TTC549 (cell line): ENCODE data around the gene TMEM54.

Source experiments
- FAIRE-seq: peaks from 2 replicates; lab custom pipeline; 2012; peaks lifted over from hg19 to GRCh38; lab: Jason Lieb, UNC

The TMEM54 gene

DNA sequence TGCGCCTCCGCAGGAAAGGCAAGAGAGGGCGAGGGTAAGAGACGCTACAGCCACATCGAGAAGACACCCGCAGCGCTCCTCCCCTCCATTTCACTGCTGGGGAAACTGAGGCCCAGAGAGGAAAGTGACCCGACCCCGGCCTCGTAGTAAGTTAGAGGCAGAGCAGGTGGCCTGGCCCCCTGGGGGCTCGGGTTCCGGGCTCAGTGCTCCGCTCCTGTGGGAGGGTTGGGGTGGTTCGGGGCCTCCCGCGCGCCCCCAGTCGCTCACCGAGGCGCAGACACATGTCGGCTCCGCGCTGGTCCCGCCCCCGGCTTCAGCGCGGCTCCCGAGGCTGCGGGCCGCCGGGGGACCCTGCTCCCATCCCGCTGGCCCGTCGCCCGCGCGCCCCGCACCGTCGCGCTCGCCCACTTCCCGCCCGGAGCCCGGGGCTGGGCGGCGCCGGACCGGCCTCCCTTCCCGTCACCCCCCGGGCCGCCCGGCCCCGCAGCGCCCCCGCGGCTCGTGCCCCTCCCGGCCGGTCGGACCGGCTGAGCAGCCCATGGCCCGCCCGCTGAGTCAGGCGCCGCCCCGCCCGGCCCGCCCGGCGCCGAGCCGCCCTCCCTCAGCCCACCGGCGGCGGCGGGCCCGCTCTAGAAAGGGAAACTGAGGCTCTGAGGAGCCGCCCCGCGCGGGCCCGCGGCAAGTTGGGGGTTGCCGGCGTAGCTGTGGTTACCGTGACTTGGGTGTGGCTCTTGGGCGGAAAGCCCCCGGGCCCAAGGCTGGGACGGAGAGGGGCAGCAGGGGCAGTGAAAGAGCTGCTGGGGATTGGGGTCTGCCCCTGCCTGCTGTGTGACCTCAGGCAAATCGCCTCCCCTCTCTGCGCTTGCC lies at the start of gene TMEM54:
TSS of gene TMEM54 (minus strand) at position 434 of the 867 bp plus-strand sequence. CDS start at position 283, 151 bp downstream.
- no peak for FAIRE-seq

GRCh38 chr1:32949519-32949918 lies 48.3 kb upstream of the TMEM54 start:
- no peak for FAIRE-seq

DNA sequence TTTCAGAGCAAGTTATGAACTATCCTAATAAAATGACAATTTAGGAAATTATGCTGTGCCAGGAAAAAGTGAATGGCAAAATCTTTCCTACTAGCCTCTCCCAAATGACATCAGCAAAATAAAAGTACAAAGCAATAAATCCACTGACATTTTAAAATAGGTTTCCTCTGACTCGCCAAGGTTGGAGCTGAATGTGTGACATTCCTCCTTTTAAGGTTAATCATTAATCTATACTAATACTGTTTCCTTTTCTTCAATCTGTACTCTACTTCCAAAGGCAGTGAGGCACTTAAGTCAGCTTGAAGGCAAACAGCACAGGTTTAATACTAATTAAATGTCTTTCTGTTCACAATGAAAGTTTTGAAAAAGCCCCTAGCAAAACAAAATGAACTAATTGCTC lies 47.7 kb upstream of the TMEM54 start:
- FAIRE-seq: no peak

DNA sequence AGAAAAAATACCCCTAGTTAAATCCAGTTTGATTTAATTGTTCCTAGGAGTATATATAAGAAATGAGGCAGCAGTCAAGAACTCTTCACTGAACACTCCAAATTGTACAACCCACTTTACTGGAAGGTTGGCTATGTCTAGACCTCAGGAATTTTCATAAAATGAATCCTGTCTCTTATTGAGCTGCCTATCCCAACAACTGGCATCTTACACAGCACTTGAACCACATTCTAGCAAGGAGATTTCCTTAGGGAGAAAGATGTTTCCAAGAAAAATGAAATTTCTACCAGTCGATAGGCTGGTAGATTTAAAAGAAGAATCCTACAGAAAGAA lies 47.2 kb upstream of the TMEM54 start:
- no peak for FAIRE-seq

GRCh38 chr1:32947669-32948389 lies 46.6 kb upstream of the TMEM54 start:
- FAIRE-seq: no peak

GRCh38 chr1:32946413-32946812 lies 45.2 kb upstream of the TMEM54 start:
- no peak for FAIRE-seq

GRCh38 chr1:32944180-32944579 lies 43.0 kb upstream of the TMEM54 start:
- FAIRE-seq: no peak

DNA sequence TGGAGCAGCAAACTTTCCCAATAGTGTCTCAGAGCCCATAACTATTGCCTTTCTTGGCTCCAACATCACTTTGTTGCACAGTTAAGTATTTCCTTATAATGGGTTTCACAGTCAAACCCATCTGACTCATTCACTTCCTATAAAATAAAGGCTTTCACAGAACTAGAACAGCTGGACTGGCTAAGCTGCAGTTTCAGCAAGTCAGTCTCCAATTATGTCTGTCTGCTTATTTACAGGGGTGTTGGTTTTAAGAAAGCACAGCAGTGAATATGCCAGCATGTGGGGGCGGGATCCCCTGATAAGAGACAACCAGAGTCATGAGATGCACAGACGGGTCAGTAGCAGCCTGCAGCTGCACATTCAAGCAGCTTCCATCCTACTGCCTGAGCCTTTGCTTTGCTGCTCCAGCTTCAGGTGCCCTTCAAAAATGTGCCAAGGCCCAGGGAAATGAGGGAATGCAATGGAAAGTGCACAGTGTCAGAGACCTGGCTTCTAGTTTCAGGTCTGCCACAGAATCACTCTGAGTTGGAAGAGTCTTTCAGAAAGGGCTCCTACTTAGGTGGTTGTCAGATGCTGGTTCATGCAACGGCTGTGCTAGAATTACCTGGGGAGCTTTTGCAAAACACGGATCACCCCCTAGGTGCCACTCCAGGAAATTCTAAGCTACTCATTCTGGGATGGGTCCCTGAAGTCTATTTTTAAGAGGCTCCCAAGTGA lies 38.6 kb upstream of the TMEM54 start:
- FAIRE-seq: no peak

GRCh38 chr1:32937061-32937460 lies 35.9 kb upstream of the TMEM54 start:
- FAIRE-seq: no peak

DNA sequence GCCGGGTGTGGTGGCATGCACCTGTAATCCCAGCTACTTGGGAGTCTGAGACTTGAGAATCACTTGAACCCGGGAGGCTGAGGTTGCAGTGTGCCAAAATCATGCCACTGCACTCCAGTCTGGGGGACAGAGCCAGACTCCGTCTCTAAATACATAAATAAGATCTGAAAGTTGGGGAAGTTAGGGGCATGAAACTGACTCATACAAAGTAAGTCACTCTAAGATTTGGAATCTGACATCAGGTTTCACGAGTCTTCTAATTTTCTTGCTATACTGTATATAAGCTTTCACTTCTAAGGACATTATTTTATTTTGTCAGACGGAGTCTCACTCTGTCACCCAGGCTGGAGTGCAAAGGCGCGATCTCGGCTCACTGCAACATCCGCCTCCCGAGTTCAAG lies 33.3 kb upstream of the TMEM54 start:
- FAIRE-seq: no peak

GRCh38 chr1:32933742-32934322 lies 32.6 kb upstream of the TMEM54 start:
- no peak for FAIRE-seq

GRCh38 chr1:32931760-32932159 lies 30.6 kb upstream of the TMEM54 start:
- no peak for FAIRE-seq

DNA sequence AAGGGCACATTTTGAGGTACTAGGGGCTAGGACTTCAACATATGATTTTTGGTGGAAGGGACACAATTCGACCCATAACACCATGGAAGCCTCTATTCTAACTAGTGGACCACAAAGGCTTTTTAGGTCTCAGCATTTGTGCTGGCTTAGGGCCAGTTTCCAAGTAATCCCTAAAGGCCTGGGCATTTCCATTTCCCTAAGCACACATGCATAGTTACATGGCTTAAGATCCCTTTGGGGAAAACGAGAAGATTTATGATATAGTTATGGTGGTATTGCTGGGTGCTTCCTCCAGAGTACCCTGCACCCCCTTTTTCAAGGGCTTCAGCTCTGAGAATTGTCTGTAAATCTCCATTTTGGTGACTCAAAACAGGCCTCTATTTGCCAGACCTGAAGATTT lies 28.2 kb upstream of the TMEM54 start:
- FAIRE-seq: no peak

GRCh38 chr1:32928715-32929114 lies 27.5 kb upstream of the TMEM54 start:
- no peak for FAIRE-seq

- FAIRE-seq: no peak
Measured at GRCh38 chr1:32928285-32928684, 27.1 kb upstream of the TMEM54 start.

GRCh38 chr1:32927441-32927840 lies 26.3 kb upstream of the TMEM54 start:
- no peak for FAIRE-seq

DNA sequence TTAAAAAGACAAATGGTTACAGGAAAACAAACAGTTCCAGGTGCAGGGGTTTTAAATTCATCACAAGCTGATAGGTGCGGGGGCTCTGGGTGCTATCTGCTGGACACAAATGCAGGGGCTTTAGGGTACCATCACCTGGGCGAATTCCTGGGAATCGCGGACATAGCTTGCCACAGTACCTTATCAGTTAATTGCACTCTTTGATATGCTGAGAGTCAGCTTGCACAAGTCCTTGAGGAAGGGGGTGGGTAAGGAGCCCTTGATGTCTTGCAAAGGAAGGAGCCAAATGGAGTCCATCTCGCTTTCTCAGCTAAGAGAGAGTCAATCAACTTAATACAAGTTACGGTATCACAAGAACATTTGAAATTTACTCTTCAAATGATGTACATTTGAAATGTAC lies 25.4 kb upstream of the TMEM54 start:
- FAIRE-seq: no peak

DNA sequence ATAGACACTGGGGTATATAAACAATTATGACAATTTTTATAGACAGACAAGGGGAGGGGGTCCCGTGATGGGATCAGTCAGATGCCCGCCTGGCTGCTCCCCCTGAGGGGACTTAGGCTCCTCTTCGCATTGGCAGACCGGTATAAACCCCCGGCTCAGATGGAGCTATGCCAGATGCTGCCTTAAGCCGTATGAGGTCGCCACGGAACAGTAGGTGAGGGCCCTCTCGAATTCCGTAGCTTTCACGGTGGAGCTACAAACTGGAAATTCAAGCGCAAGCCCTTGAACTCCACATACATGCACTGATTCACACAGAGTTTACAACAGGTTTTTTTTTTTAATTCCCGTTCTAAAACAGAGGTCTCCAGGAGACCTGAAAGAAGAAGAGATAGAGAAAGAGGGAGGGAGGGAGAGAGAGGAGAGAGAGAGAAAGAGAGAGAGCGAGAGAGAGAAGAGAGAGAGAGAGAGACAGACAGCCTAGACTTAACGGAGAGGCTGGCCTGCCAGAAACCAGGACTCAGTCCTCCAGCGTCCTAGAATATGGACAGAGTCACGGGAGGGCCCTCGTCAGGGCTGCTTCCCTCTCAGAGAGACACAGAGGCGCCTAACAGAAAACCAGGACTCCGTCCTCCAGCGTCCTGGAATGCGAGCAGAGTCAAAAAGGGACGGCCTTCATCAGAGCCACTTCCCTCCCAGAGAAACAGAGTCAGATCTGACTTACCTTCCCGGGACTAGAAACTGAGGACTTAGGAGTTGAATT lies 24.4 kb upstream of the TMEM54 start:
- FAIRE-seq: no peak

DNA sequence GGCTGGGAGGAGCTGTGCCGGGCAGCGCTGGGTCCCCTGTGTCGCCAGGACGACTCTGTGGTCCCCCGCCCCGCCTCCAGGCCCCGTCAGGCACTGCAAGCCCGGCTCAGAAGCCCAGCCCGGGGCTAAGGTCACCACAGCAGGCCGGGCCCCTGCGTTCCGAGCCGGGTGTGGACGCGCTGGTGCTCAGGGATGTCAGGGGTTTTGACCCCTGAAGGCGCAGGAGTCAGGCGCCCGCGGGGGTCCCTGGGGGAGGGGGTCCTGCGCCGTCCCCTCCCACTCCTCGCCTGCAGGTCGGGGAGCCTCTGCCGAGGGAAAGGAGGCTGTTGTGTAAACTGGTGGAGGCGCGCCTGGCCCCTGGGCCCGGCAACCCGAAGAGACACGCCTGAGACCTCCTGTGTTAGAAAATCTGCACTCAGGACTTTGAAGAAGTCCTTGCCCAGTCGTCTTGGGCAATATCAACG lies 23.7 kb upstream of the TMEM54 start:
- FAIRE-seq: no peak

- no peak for FAIRE-seq
Measured at GRCh38 chr1:32920833-32921232, 19.6 kb upstream of the TMEM54 start.

- no peak for FAIRE-seq
Measured at GRCh38 chr1:32919811-32920733, 18.9 kb upstream of the TMEM54 start.
